Measurements from ENCODE around the gene GLT6D1. TPM values are rescaled to one million over a fixed set of nuclear protein-coding genes. Genes with fewer than 3 reads are reported as not detected.

The GLT6D1 gene
- total and polyA plus RNA-seq, 2 of the 4 experiments (the other 2 are of a cell fraction), result not detected

GRCh38 chr9:135579356-135579755 is 60.0 kb downstream of the GLT6D1 start:
- DNase-seq (no peak), ATAC-seq (ENCODE audit: low read depth) (no peak)
- Histone ChIP-seq H2AK9ac (replicated peaks; ENCODE audit: low read depth, low read length, poor library complexity) (no peak overlapping the region), H3K79me1 (ENCODE audit: low read depth in 1 of 2, low read length in 2 of 2) (no peaks in the 10 kb centered on the region), H2BK120ac (ENCODE audit: low read depth, low read length) (no peak overlapping the region), H3K9me3 (ENCODE audit: control insufficient read depth, insufficient read depth, low read length) (peaks cover 3% of the 10 kb centered on the region; the same call in 1 of the 2 replicates), H3K4me3 (ENCODE audit: insufficient read depth, low read depth, low read length) (no peak overlapping the region), H4K8ac (ENCODE audit: low read depth in 2 of 2, low read length in 2 of 2) (no peak overlapping the region), H3K23ac (ENCODE audit: low read depth, low read length) (no peak overlapping the region), H3K56ac (ENCODE audit: extremely low read depth, insufficient read depth, low read length) (no peak overlapping the region), H4K20me1 (ENCODE audit: insufficient read depth, low read length) (no peaks in the 10 kb centered on the region), H3K14ac (replicated peaks; ENCODE audit: low read depth, low read length) (no peak overlapping the region), H3K4me2 (ENCODE audit: low read depth, low read length) (no peak overlapping the region), H2AFZ (replicated peaks; ENCODE audit: low read length, poor library complexity) (no peak overlapping the region), H3K9ac (ENCODE audit: low read depth, low read length) (no peak overlapping the region), H4K91ac (ENCODE audit: insufficient read depth, low read depth, low read length) (no peak overlapping the region), H3K4ac (ENCODE audit: low read depth, low read length) (no peak overlapping the region), H3K18ac (ENCODE audit: low read depth, low read length) (no peak overlapping the region), H3K27ac (ENCODE audit: insufficient read depth, low read length) (no peak overlapping the region), H3K9me1 (ENCODE audit: insufficient read depth, low read length) (no peaks in the 10 kb centered on the region), H3K4me1 (ENCODE audit: control insufficient read depth, insufficient read depth, low read length) (no peaks in the 10 kb centered on the region), H2BK20ac (ENCODE audit: low read depth, low read length) (no peak overlapping the region), H3K27me3 (ENCODE audit: control insufficient read depth, insufficient read depth, low read length) (no peaks in the 10 kb centered on the region), H4K5ac (ENCODE audit: low read depth, low read length) (no peak overlapping the region), H2BK15ac (ENCODE audit: low read depth, low read length) (no peak overlapping the region), H2BK5ac (ENCODE audit: low read depth, low read length, poor library complexity, severe bottlenecking) (peak overlapping the region; percentile 65), H3K36me3 (ENCODE audit: control insufficient read depth, insufficient read depth, low read length) (no peaks in the 10 kb centered on the region), H2AK5ac (ENCODE audit: low read depth, low read length) (no peak overlapping the region)
- TF ChIP-seq CTCF (conservative IDR thresholded peaks at IDR 0.05; ENCODE audit: low read depth, low read length) (no peak), MAZ (IDR thresholded peaks at IDR 0.05; ENCODE audit: borderline replicate concordance, low read depth, low read length) (no peak), MXI1 (IDR thresholded peaks at IDR 0.05; ENCODE audit: borderline replicate concordance, low read depth, low read length) (no peak), RCOR1 (IDR thresholded peaks at IDR 0.05; ENCODE audit: insufficient replicate concordance, low read length) (no peak), USF2 (IDR thresholded peaks at IDR 0.05; ENCODE audit: low read depth, low read length) (no peak), CHD1 (IDR thresholded peaks at IDR 0.05; ENCODE audit: low read depth, low read length) (no peak), ELK1 (IDR thresholded peaks at IDR 0.05; ENCODE audit: borderline replicate concordance, low read depth, low read length) (no peak)
- ChIA-PET CTCF (no interaction called here), POLR2A (ENCODE audit: unreplicated experiment) (no interaction called here)
- intact Hi-C loops (cut with micrococcal nuclease) (no loop called here), dilution Hi-C loops (cut with HindIII; ENCODE audit: low sequenced_read_pairs, unreplicated experiment) (no loop called here), in situ Hi-C loops (cut with MboI; ENCODE audit: low sequenced_read_pairs) (no loop called here)
- 54 to 100% methylated on average over 2 of the region's 2 CpGs for WGBS, 2 experiments (ENCODE audit: extremely low coverage in 2 of 2, insufficient read length in 1 of 2)
- BruUV-seq (replicated peaks), result no TSS peak

Measured in IMR-90 (cell line).